Neuron (in vitro differentiated cells): ENCODE measurements around the gene CCDC121.
A peak's percentile ranks its signal among the peaks of the same experiment; 100 is the strongest.
"Not testable (repeated sequence)": the region's sequence is repeated elsewhere in the genome, so short reads cannot be mapped to it uniquely, and the experiment has no call there.

ENCODE experiments used
- H2AFZ ChIP-seq: one replicate; pipeline ENCODE4 v1.6.1; 2013; ENCODE audit warnings: low read depth, mild to moderate bottlenecking, inconsistent platforms, low read length, moderate library complexity
- H3K27me3 ChIP-seq: one replicate; pipeline ENCODE4 v1.6.1; 2013; ENCODE audit warnings: low read length; ENCODE audit not compliant: insufficient read depth
- H3K36me3 ChIP-seq: one replicate; pipeline ENCODE4 v1.6.1; 2013; ENCODE audit warnings: low read length; ENCODE audit not compliant: insufficient read depth
- H3K4me1 ChIP-seq: one replicate; pipeline ENCODE4 v1.6.1; 2013; ENCODE audit warnings: low read length; ENCODE audit not compliant: insufficient read depth
- H3K4me3 ChIP-seq: 2 replicates; pipeline ENCODE4 v1.5.1; 2013; ENCODE audit warnings: mild to moderate bottlenecking, low read length, moderate library complexity
- H3K9me3 ChIP-seq: one replicate; pipeline ENCODE4 v1.6.1; 2013; ENCODE audit warnings: low read length

The CCDC121 gene

GRCh38 chr2:27652341-27652740 is 23.5 kb upstream of the CCDC121 start:
- peaks cover 94% of the 10 kb centered on the region for H3K36me3 ChIP-seq

GRCh38 chr2:27651056-27651455 is 22.2 kb upstream of the CCDC121 start:
- Histone ChIP-seq H3K4me3 (no peak overlapping the region), H3K4me1 (no peaks in the 10 kb centered on the region), H3K36me3 (peaks cover 91% of the 10 kb centered on the region), H3K9me3 (no peaks in the 10 kb centered on the region), H3K27me3 (no peaks in the 10 kb centered on the region), H2AFZ (no peak overlapping the region)

More at GRCh38 chr2:27652341-27652740, 23.5 kb upstream of the CCDC121 start:
- Histone ChIP-seq H3K4me3 (no peak overlapping the region), H3K9me3 (no peaks in the 10 kb centered on the region), H2AFZ (no peak overlapping the region), H3K4me1 (no peaks in the 10 kb centered on the region), H3K27me3 (no peaks in the 10 kb centered on the region)

- H3K9me3 ChIP-seq, result no peaks in the 10 kb centered on the region
- no peaks in the 10 kb centered on the region for H3K27me3 ChIP-seq
- peaks cover 80% of the 10 kb centered on the region for H3K36me3 ChIP-seq
- no peak overlapping the region for H2AFZ ChIP-seq
- no peaks in the 10 kb centered on the region for H3K4me1 ChIP-seq
- H3K4me3 ChIP-seq, result no peak overlapping the region
Observed at GRCh38 chr2:27647737-27648136, 18.9 kb upstream of the CCDC121 start.

- no peaks in the 10 kb centered on the region for H3K4me1 ChIP-seq
- no peaks in the 10 kb centered on the region for H3K27me3 ChIP-seq
- H3K36me3 ChIP-seq, result peaks cover 76% of the 10 kb centered on the region
- no peak overlapping the region for H2AFZ ChIP-seq
- H3K4me3 ChIP-seq, result no peak overlapping the region
- H3K9me3 ChIP-seq, result no peaks in the 10 kb centered on the region
Observed at GRCh38 chr2:27647289-27647688, 18.5 kb upstream of the CCDC121 start.

DNA sequence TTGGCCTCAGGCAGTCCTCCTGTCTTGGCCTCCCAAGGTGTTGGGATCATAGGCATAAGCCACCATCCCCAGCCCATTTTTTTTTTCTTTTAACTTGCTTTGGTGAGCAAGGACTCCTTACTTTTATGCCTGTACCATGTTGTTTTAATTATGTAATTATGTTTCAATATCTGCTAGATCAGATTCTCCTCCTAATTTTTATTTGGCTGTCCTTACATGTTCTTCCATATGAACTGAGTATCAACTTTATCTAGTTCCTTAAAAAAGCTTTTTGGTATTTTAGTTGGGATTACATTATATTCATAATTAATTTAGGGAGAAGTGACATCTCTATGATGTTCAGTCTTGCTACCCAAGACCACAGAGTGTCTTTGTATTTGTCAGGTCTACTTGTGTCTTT is 16.4 kb upstream of the CCDC121 start:
- H3K36me3 ChIP-seq, result peaks cover 76% of the 10 kb centered on the region

DNA sequence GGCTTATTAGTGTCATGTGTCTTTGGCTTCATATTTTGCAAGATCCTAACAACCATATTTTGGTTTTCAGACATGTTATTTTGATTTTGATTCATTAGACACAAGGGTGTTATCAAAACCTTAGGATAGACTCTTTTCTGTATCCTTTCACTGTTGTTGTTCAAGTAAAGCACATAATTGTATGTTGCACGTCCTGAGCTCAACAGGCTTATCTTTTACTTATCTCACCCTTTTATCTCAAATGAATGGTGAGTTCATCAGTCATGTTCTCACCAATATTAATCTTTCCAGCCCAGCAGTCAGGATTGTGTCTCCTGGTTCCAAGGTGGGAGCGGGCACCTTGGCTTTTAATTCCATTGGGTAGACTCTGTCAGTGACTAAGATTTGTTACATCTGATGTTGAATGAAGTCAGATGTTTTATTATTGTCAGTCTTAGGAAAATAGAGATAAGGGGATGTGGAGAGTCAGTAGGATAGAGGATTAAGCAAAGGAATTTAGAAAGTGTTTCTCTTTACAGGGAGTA is 12.0 kb upstream of the CCDC121 start:
- peaks cover 76% of the 10 kb centered on the region for H3K36me3 ChIP-seq

More for the DNA sequence above, 16.4 kb upstream of the CCDC121 start:
- Histone ChIP-seq H3K9me3 (no peaks in the 10 kb centered on the region), H3K27me3 (no peaks in the 10 kb centered on the region), H3K4me3 (no peak overlapping the region), H3K4me1 (no peaks in the 10 kb centered on the region), H2AFZ (no peak overlapping the region)

GRCh38 chr2:27638709-27639108 is 9.9 kb upstream of the CCDC121 start:
- Histone ChIP-seq H3K4me1 (no peaks in the 10 kb centered on the region), H3K36me3 (peaks cover 81% of the 10 kb centered on the region), H2AFZ (no peak overlapping the region), H3K4me3 (no peak overlapping the region), H3K27me3 (no peaks in the 10 kb centered on the region), H3K9me3 (no peaks in the 10 kb centered on the region)

More for the DNA sequence above, 12.0 kb upstream of the CCDC121 start:
- no peaks in the 10 kb centered on the region for H3K27me3 ChIP-seq
- H3K9me3 ChIP-seq, result no peaks in the 10 kb centered on the region
- no peaks in the 10 kb centered on the region for H3K4me1 ChIP-seq
- H2AFZ ChIP-seq, result no peak overlapping the region
- no peak overlapping the region for H3K4me3 ChIP-seq

DNA sequence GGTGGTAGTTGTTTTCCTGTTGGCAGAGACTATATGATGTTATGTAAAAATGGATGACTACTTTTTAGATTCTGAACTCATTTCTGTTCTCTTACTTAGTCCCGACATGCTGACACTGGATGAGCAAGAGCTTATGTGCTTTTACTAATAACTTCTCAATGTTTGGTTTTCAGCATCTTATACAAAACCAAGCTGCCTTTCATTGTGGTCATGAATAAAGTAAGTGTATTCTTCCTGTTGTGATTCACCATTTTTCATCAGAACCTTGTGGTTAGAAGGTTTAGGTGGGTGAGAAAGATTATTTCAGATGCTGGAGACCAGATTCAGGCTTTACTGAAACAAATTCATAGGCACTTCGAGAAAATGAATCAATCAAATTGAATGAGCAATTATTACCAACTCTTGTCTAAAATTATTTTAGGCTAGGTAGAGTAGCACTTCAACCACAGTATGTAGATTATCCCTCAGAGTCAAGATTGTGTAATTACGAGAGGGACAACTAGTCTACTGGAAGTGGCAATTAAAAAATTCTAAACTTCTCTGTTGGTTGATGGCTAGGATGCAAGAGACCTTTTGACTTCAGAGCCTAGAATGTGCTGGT is 9.3 kb upstream of the CCDC121 start:
- Histone ChIP-seq H3K4me1 (no peaks in the 10 kb centered on the region), H3K36me3 (peaks cover 77% of the 10 kb centered on the region), H3K27me3 (no peaks in the 10 kb centered on the region), H3K9me3 (no peaks in the 10 kb centered on the region), H2AFZ (no peak overlapping the region), H3K4me3 (no peak overlapping the region)

- Histone ChIP-seq H3K9me3 (no peaks in the 10 kb centered on the region), H2AFZ (no peak overlapping the region), H3K4me3 (no peak overlapping the region), H3K4me1 (no peaks in the 10 kb centered on the region), H3K36me3 (peaks cover 85% of the 10 kb centered on the region), H3K27me3 (no peaks in the 10 kb centered on the region)
Observed at GRCh38 chr2:27636766-27637165, 8.0 kb upstream of the CCDC121 start.

DNA sequence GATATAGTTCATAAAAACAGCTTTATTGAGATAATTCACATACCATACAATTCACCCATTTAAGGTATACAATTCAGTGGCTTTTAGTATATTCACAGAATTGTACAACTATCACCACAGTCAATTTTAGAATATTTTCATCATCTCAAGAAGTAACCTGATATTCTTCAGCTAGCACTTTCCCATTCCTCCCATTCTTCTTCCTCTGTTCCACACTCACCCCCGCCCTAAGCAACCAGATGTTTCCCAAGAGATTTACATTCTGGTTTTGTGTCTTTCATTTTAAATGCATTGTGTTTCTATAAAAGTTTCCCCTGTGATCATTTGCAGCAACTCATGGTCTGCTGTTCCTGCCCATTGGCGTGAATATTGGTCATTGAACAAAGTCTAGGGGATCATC is 5.5 kb upstream of the CCDC121 start:
- H3K27me3 ChIP-seq, result no peaks in the 10 kb centered on the region
- H3K9me3 ChIP-seq, result no peaks in the 10 kb centered on the region
- peaks cover 6% of the 10 kb centered on the region for H3K4me1 ChIP-seq
- peaks cover 75% of the 10 kb centered on the region for H3K36me3 ChIP-seq
- no peak overlapping the region for H2AFZ ChIP-seq
- no peak overlapping the region for H3K4me3 ChIP-seq

DNA sequence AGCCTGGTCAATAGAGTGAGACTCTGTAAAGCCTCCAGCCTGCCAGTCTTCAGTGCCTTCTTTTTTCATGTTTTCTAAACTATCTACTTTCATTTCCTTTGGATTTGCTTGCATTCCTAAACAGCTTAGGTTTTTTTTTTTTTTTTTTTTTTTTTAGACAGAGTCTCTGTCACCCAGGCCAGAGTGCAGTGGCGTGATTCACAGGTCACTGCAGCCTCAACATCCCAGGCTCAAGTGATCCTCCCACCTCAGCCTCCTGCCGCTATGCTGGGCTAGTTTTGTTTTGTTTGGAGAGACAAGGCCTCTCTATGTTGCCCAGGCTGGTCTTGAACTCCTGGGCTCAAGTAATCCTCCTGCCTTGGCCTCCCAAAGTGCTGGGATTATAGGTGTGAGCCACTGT is 1.4 kb upstream of the CCDC121 start:
- Histone ChIP-seq H3K36me3 (peaks cover 42% of the 10 kb centered on the region), H3K4me1 (peaks cover 19% of the 10 kb centered on the region)
- H3K4me3 ChIP-seq, H2AFZ ChIP-seq, H3K9me3 ChIP-seq, H3K27me3 ChIP-seq: not testable (repeated sequence)

DNA sequence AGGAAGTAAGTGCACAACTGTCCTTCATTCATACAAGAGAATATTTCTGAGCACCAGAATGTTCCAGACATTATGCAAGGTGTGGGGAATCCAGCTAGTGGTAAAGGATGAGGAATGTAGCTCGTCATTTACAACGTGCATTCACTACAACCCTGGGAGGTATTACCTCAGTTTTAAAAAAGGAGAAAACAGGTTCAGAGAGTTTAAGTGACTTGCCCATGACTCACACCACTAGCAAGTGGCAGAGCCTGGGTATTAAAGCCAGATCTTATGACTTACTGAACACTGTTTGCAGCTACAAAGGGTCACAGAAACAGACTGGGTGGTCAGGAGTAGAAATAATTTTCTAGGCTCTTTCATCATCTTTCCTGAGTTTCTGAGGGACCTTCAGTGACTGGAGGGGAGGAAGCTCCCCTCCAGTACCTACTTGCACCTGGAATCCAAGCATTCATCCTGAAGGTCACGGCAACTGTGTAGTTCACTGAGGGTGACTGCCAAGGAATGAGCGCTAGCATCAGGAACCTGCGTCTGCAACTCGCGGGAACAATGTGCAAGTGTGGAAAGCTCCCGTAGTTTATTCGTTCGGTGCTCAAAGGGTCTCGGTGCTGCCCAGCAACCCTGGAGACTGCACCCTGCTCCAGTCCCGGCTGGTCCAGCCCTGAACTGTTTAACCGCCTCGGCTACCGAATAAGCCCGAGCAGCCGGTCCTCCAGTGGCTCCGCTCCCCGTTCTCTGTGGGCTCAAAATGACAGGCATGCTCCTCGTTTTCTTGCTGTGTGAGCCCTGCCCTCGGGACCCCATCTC is 647 bp downstream of the CCDC121 start:
- Histone ChIP-seq H3K9me3 (no peaks in the 10 kb centered on the region), H3K4me3 (peak overlapping the region; percentile 84), H3K36me3 (peaks cover 46% of the 10 kb centered on the region), H3K4me1 (peaks cover 25% of the 10 kb centered on the region), H3K27me3 (no peaks in the 10 kb centered on the region), H2AFZ (no peak overlapping the region)

DNA sequence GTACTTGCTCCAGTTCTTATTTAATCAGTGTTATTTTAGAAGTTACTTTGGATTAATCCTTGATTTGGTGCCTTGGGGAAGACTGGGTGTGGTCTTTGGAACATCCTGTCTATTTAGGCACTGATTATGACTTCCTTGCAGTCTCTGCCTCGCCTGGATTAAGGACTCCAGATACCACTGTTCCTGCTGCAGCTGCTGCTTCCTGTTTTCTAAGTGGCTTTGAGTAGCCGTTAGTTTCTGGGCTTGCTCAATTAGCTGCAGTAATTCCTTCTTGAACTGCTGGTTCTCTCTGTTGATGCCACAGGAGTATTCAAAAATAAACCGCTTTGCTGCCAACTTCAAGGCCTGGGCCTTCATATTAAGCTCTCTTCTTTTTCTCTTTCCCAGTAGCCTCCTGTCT is 1.9 kb downstream of the CCDC121 start:
- H3K27me3 ChIP-seq, H2AFZ ChIP-seq, H3K4me3 ChIP-seq, H3K9me3 ChIP-seq: not testable (repeated sequence)
- peaks cover 38% of the 10 kb centered on the region for H3K4me1 ChIP-seq
- H3K36me3 ChIP-seq, result peaks cover 45% of the 10 kb centered on the region
